ENCODE data around the gene ZNF652. TPM values are rescaled to one million over a fixed set of nuclear protein-coding genes. Genes with fewer than 3 reads are reported as not detected.
A peak's percentile ranks its signal among the peaks of the same experiment; 100 is the strongest.
"Not testable (repeated sequence)": the region's sequence is repeated elsewhere in the genome, so short reads cannot be mapped to it uniquely, and the experiment has no call there.

Gene ZNF652
- total and polyA plus RNA-seq, 2 experiments from 2014 or later: 36.2 to 54.5 TPM

GRCh38 chr17:49277638-49278037 is 84.4 kb downstream of the ZNF652 start:
- Mint-ChIP-seq H3K9me3 (no peaks in the 10 kb centered on the region), H3K27me3 (ENCODE audit: insufficient read depth, low read depth, poor library complexity) (peaks cover 5% of the 10 kb centered on the region), H3K36me3 (ENCODE audit: low read depth) (no peaks in the 10 kb centered on the region), H3K4me3 (no peak overlapping the region), H3K4me1 (peaks cover 18% of the 10 kb centered on the region), H3K27ac (no peak overlapping the region)
- H3K36me3 ChIP-seq (ENCODE audit: insufficient read depth): no peaks in the 10 kb centered on the region
- DNase-seq (ENCODE audit: low spot score): no peak
- no peak overlapping the region for H3K27ac ChIP-seq (ENCODE audit: low read depth)
- no peaks in the 10 kb centered on the region for H3K27me3 ChIP-seq (ENCODE audit: insufficient read depth)
- no peaks in the 10 kb centered on the region for H3K79me2 ChIP-seq (replicated peaks; ENCODE audit: insufficient read depth)
- H3K4me3 ChIP-seq: no peak overlapping the region
- no peak for ATAC-seq
- no peaks in the 10 kb centered on the region for H3F3A ChIP-seq (replicated peaks; ENCODE audit: low read depth)
- TF ChIP-seq CTCF (conservative IDR thresholded peaks at IDR 0.05; ENCODE audit: low read depth in 2 of 2) (no peak), REST (IDR thresholded peaks at IDR 0.05; ENCODE audit: unreplicated experiment) (no peak), CREB1 (CRISPR knock-in tag; IDR thresholded peaks at IDR 0.05; ENCODE audit: low read depth) (no peak), EZH2 (IDR thresholded peaks at IDR 0.05; ENCODE audit: low read depth, unreplicated experiment) (no peak), NANOG (IDR thresholded peaks at IDR 0.05; ENCODE audit: borderline replicate concordance) (no peak), STAT1 (IDR thresholded peaks at IDR 0.05; ENCODE audit: unreplicated experiment) (no peak)
- H3K9me2 ChIP-seq (ENCODE audit: insufficient read depth): no peaks in the 10 kb centered on the region
- H4K20me1 ChIP-seq (replicated peaks; ENCODE audit: insufficient read depth): no peaks in the 10 kb centered on the region
- H3K4me1 ChIP-seq (ENCODE audit: insufficient read depth): peaks cover 11% of the 10 kb centered on the region; the same call in 1 of the 2 replicates
- H2AFZ ChIP-seq: no peak overlapping the region
- H3K4me2 ChIP-seq: no peak overlapping the region; the same call in 1 of the 2 replicates

GRCh38 chr17:49275981-49276380 is 86.1 kb downstream of the ZNF652 start:
- not testable (repeated sequence) for DNase-seq (ENCODE audit: low spot score); H3K4me3 ChIP-seq; H3K27me3 Mint-ChIP-seq (ENCODE audit: insufficient read depth, low read depth, poor library complexity); H3K9me3 Mint-ChIP-seq; H3F3A ChIP-seq (replicated peaks; ENCODE audit: low read depth); H3K9me2 ChIP-seq (ENCODE audit: insufficient read depth); H3K4me2 ChIP-seq; H3K79me2 ChIP-seq (replicated peaks; ENCODE audit: insufficient read depth); H3K36me3 ChIP-seq (ENCODE audit: insufficient read depth); H3K27me3 ChIP-seq (ENCODE audit: insufficient read depth); H3K27ac Mint-ChIP-seq; H4K20me1 ChIP-seq (replicated peaks; ENCODE audit: insufficient read depth); H3K4me3 Mint-ChIP-seq; H3K27ac ChIP-seq (ENCODE audit: low read depth); ATAC-seq; H3K36me3 Mint-ChIP-seq (ENCODE audit: low read depth)
- Histone ChIP-seq H2AFZ (peak overlapping the region; percentile 72), H3K4me1 (ENCODE audit: insufficient read depth) (peaks cover 11% of the 10 kb centered on the region; the same call in 1 of the 2 replicates)
- H3K4me1 Mint-ChIP-seq: peaks cover 18% of the 10 kb centered on the region

All from GM23338 (cell line).